H1 (cell line): ENCODE data around the gene LEPR. TPM values are rescaled to one million over a fixed set of nuclear protein-coding genes. Genes with fewer than 3 reads are reported as not detected.
A peak's percentile ranks its signal among the peaks of the same experiment; 100 is the strongest.

Experiments used
- CTCF ChIA-PET: fragments of 300-600 bp; sonication (Branson Sonifier 250); formaldehyde crosslinking; loops from one replicate; lab custom pipeline; 2021; ENCODE audit not compliant: partially characterized antibody; lab: Charles Lee
- POLR2A ChIA-PET: fragments of 300-600 bp; sonication (Branson Sonifier 250); formaldehyde crosslinking; loops from one replicate; lab custom pipeline; 2021; ENCODE audit warnings: inconsistent platforms; ENCODE audit not compliant: partially characterized antibody; lab: Charles Lee
- DNase-seq, 2 experiments: peaks; one replicate each; pipeline versions ENCODE4 v3.0.0 to v3.0.0-alpha.2; 2010 to 2022; ENCODE audit warnings: low spot score in 2 of 2, low read depth in 1 of 2, mixed read lengths in 1 of 2
- FAIRE-seq: peaks from 2 replicates; lab custom pipeline; 2011; peaks lifted over from hg19 to GRCh38; lab: Jason Lieb, UNC
- H2AFZ ChIP-seq: 2 replicates; pipeline ENCODE4 v1.8.1; 2012; ENCODE audit warnings: low read length, inconsistent platforms
- H2AK5ac ChIP-seq: 2 replicates; pipeline ENCODE4 v1.6.1; 2013; ENCODE audit warnings: low read depth, low read length
- H2BK120ac ChIP-seq: replicated peaks from 2 replicates; pipeline ENCODE3; 2013; ENCODE audit warnings: low read depth, low read length, inconsistent platforms
- H2BK12ac ChIP-seq: 2 replicates; pipeline ENCODE4 v1.6.1; 2013; ENCODE audit warnings: low read depth, low read length
- H2BK15ac ChIP-seq: 2 replicates; pipeline ENCODE4 v1.6.1; 2013; ENCODE audit warnings: low read length
- H2BK20ac ChIP-seq: 2 replicates; pipeline ENCODE4 v1.6.1; 2013; ENCODE audit warnings: low read length
- H2BK5ac ChIP-seq: 2 replicates; pipeline ENCODE4 v1.6.1; 2013; ENCODE audit warnings: low read depth, low read length
- H3K14ac ChIP-seq: 2 replicates; pipeline ENCODE4 v1.6.1; 2013; ENCODE audit warnings: inconsistent platforms; ENCODE audit not compliant: insufficient read length
- H3K18ac ChIP-seq: 2 replicates; pipeline ENCODE4 v1.6.1; 2013; ENCODE audit warnings: low read length; ENCODE audit errors: extremely low read depth
- H3K23ac ChIP-seq: 2 replicates; pipeline ENCODE4 v1.6.1; 2013; ENCODE audit warnings: inconsistent platforms; ENCODE audit not compliant: insufficient read length
- H3K23me2 ChIP-seq: 2 replicates; pipeline ENCODE4 v1.6.1; 2013; ENCODE audit warnings: low read depth, low read length
- H3K27ac ChIP-seq: 2 replicates; pipeline ENCODE4 v1.6.1; 2011; ENCODE audit warnings: low read depth, low read length, inconsistent platforms
- H3K27me3 ChIP-seq, 4 experiments: replicated peaks in 1 of 4; 1 replicate in 1 of 4; 2 replicates in 3 of 4; pipeline versions ENCODE4 v1.6.1 to v1.8.1; 2011 to 2013; ENCODE audit warnings: low read length in 3 of 4, mild to moderate bottlenecking in 3 of 4, inconsistent platforms in 2 of 4, mixed read lengths in 2 of 4, moderate library complexity in 1 of 4; ENCODE audit not compliant: control insufficient read depth in 3 of 4, insufficient read depth in 3 of 4; ENCODE audit errors: extremely low read depth in 1 of 4
- H3K36me3 ChIP-seq, 4 experiments: 2 replicates each; pipeline versions ENCODE4 v1.6.1 to v1.8.1; 2011 to 2013; ENCODE audit warnings: mild to moderate bottlenecking in 4 of 4, low read length in 3 of 4, moderate library complexity in 2 of 4, control low read depth in 1 of 4, inconsistent platforms in 1 of 4; ENCODE audit not compliant: insufficient read depth in 4 of 4, control insufficient read depth in 2 of 4
- H3K4ac ChIP-seq: replicated peaks from 2 replicates; pipeline ENCODE3; 2013; ENCODE audit warnings: low read length, low read depth, mixed read lengths, inconsistent platforms; ENCODE audit not compliant: insufficient read length
- H3K4me1 ChIP-seq, 4 experiments: replicated peaks in 1 of 4; 1 replicate in 1 of 4; 2 replicates in 3 of 4; pipeline versions ENCODE4 v1.6.1 to v1.8.1; 2011 to 2013; ENCODE audit warnings: low read length in 3 of 4, inconsistent platforms in 2 of 4, mixed read lengths in 1 of 4; ENCODE audit not compliant: insufficient read depth in 4 of 4, control insufficient read depth in 3 of 4
- H3K4me2 ChIP-seq, 2 experiments: 2 replicates each; pipeline versions ENCODE4 v1.6.1 to v1.8.1; 2011 to 2013; ENCODE audit warnings: low read depth in 2 of 2, low read length in 2 of 2, control low read depth in 1 of 2, inconsistent platforms in 1 of 2, mild to moderate bottlenecking in 1 of 2; ENCODE audit not compliant: insufficient read depth in 1 of 2
- H3K4me3 ChIP-seq, 4 experiments: fragments of 200-600, 300-600 bp in 1 of 4; sonication (generic), shearing (Covaris generic), sonication (Bioruptor Twin) in 1 of 4; 2 replicates each; pipeline versions ENCODE4 v1.5.1 to v1.8.1; 2011 to 2016; ENCODE audit warnings: low read length in 4 of 4, low read depth in 3 of 4, control low read depth in 2 of 4, inconsistent platforms in 2 of 4, mild to moderate bottlenecking in 2 of 4, mixed read lengths in 1 of 4, moderate library complexity in 1 of 4; ENCODE audit not compliant: insufficient read depth in 2 of 4; ENCODE audit errors: extremely low read depth in 1 of 4
- H3K56ac ChIP-seq: replicated peaks from 2 replicates; pipeline ENCODE3; 2013; ENCODE audit warnings: low read depth, mild to moderate bottlenecking, mixed read lengths, low read length, inconsistent platforms; ENCODE audit not compliant: insufficient read length
- H3K79me1 ChIP-seq: 2 replicates; pipeline ENCODE4 v1.6.1; 2013; ENCODE audit warnings: low read depth, low read length, control low read depth
- H3K79me2 ChIP-seq, 2 experiments: 2 replicates each; pipeline versions ENCODE4 v1.6.1 to v1.8.1; 2012 to 2013; ENCODE audit warnings: low read length in 2 of 2, mild to moderate bottlenecking in 2 of 2, inconsistent platforms in 1 of 2; ENCODE audit not compliant: insufficient read depth in 2 of 2, control insufficient read depth in 1 of 2
- H3K9ac ChIP-seq, 4 experiments: replicated peaks in 1 of 4; 1 replicate in 1 of 4; 2 replicates in 3 of 4; pipeline versions ENCODE4 v1.6.1 to v1.8.1; 2011 to 2013; ENCODE audit warnings: low read depth in 3 of 4, low read length in 3 of 4, control low read depth in 2 of 4, mild to moderate bottlenecking in 2 of 4, moderate library complexity in 2 of 4, inconsistent platforms in 1 of 4; ENCODE audit errors: extremely low read depth in 1 of 4
- H3K9me3 ChIP-seq, 2 experiments: 2 replicates each; pipeline versions ENCODE4 v1.6.1 to v1.8.1; 2012 to 2013; ENCODE audit warnings: mild to moderate bottlenecking in 2 of 2, moderate library complexity in 2 of 2, control low read depth in 1 of 2, inconsistent platforms in 1 of 2, low read depth in 1 of 2, low read length in 1 of 2, mixed read lengths in 1 of 2; ENCODE audit not compliant: insufficient read depth in 2 of 2
- H4K20me1 ChIP-seq, 2 experiments: replicated peaks in 1 of 2; 2 replicates each; pipeline versions ENCODE3 to v1.8.1; 2011 to 2013; ENCODE audit warnings: inconsistent platforms in 2 of 2, low read length in 2 of 2, mild to moderate bottlenecking in 1 of 2; ENCODE audit not compliant: insufficient read depth in 2 of 2, control insufficient read depth in 1 of 2
- H4K5ac ChIP-seq: 2 replicates; pipeline ENCODE4 v1.6.1; 2013; ENCODE audit warnings: low read length, low read depth, mixed read lengths, inconsistent platforms; ENCODE audit not compliant: insufficient read length
- H4K8ac ChIP-seq: 2 replicates; pipeline ENCODE4 v1.8.0; 2013; ENCODE audit warnings: mild to moderate bottlenecking, moderate library complexity, low read length, inconsistent platforms; ENCODE audit not compliant: insufficient read depth; ENCODE audit errors: extremely low read depth
- H4K91ac ChIP-seq: replicated peaks from 2 replicates; pipeline ENCODE3; 2013; ENCODE audit warnings: low read length, mixed read lengths, inconsistent platforms; ENCODE audit not compliant: insufficient read length
- ASH2L ChIP-seq: fragments of 200-600, 300-600 bp; sonication (generic); IDR thresholded peaks from one replicate; pipeline ENCODE4 v1.7.1; 2017; ENCODE audit warnings: low read length
- EGR1 ChIP-seq: IDR thresholded peaks from 2 replicates; pipeline ENCODE4 v1.6.1; 2011; ENCODE audit warnings: low read depth, low read length, borderline replicate concordance
- EP300 ChIP-seq, 2 experiments: IDR thresholded peaks; 1 replicate in 1 of 2; 2 replicates in 1 of 2; pipeline ENCODE4 v1.6.1; 2011 to 2012; ENCODE audit warnings: low read depth in 2 of 2, low read length in 2 of 2, mild to moderate bottlenecking in 2 of 2, borderline replicate concordance in 1 of 2, inconsistent platforms in 1 of 2, moderate library complexity in 1 of 2
- NRF1 ChIP-seq: IDR thresholded peaks from 2 replicates; pipeline ENCODE4 v1.6.1; 2011; ENCODE audit warnings: mild to moderate bottlenecking, low read depth, low read length, improper control_type of control experiment
- POLR2A ChIP-seq, 2 experiments: IDR thresholded peaks; 1 replicate in 1 of 2; 2 replicates in 1 of 2; pipeline ENCODE4 v1.6.1; 2011; ENCODE audit warnings: low read depth in 2 of 2, low read length in 2 of 2, mild to moderate bottlenecking in 2 of 2; ENCODE audit errors: control extremely low read depth in 1 of 2
- WGBS, 2 experiments: shearing (Covaris generic) in 1 of 2; methylation state at CpG; one replicate each; pipeline versions ENCODE4 v1.1.6 to v1.1.7; 2013 to 2015; ENCODE audit warnings: low lambda C conversion rate in 2 of 2, mixed read lengths in 2 of 2, inconsistent platforms in 1 of 2, low coverage in 1 of 2, missing lambda C conversion rate in 1 of 2; ENCODE audit not compliant: insufficient replicate concordance in 2 of 2, insufficient coverage in 1 of 2, insufficient read length in 1 of 2; ENCODE audit errors: extremely low coverage in 1 of 2, missing lambda C conversion rate in 1 of 2; 5-methylcytosine and 5-hydroxymethylcytosine counted together
- polyA plus RNA-seq, 7 experiments: library from polyadenylated mRNA; depleted of rRNA in 3 of 7; stranded (reverse) in 5 of 7; unstranded in 2 of 7; fragments of >200 nt in 5 of 7; fragments of 200-250 nt in 2 of 7; gene quantifications; 1 replicate in 5 of 7; 2 replicates in 1 of 7; 4 replicates in 1 of 7; pipeline versions ENCODE4 v1.2.1 to v1.2.3, GENCODE V29; 2011 to 2013; ENCODE audit warnings: missing spikeins in 2 of 7, mixed read lengths in 2 of 7
- total RNA-seq: library from RNA; stranded (reverse); fragmentation: NEBNext Ultra II Directional; extraction: Animal tissue kit (Norgen Biotek cat#: 25700); gene quantifications from 2 replicates; pipeline ENCODE4 v1.2.1, GENCODE V29; 2021
- TF ChIP-seq, protein P1 (sequence below), 3 experiments: IDR thresholded peaks; 1 replicate in 2 of 3; 2 replicates in 1 of 3; pipeline versions ENCODE4 v1.5.1 to v1.6.1; 2011; ENCODE audit warnings: low read length in 3 of 3, mild to moderate bottlenecking in 3 of 3, inconsistent platforms in 2 of 3, low read depth in 1 of 3, moderate library complexity in 1 of 3; ENCODE audit not compliant: insufficient read depth in 1 of 3; ENCODE audit errors: control extremely low read depth in 1 of 3
- TF ChIP-seq, protein P2 (sequence below): IDR thresholded peaks from 2 replicates; pipeline ENCODE4 v1.6.1; 2012; ENCODE audit warnings: low read length, inconsistent platforms

Gene LEPR
- total and polyA plus RNA-seq, 2 of the 8 experiments (the other 6 are each of a cell fraction or from before 2014, with no cell fraction given) = 1.3 to 3.9 TPM

DNA sequence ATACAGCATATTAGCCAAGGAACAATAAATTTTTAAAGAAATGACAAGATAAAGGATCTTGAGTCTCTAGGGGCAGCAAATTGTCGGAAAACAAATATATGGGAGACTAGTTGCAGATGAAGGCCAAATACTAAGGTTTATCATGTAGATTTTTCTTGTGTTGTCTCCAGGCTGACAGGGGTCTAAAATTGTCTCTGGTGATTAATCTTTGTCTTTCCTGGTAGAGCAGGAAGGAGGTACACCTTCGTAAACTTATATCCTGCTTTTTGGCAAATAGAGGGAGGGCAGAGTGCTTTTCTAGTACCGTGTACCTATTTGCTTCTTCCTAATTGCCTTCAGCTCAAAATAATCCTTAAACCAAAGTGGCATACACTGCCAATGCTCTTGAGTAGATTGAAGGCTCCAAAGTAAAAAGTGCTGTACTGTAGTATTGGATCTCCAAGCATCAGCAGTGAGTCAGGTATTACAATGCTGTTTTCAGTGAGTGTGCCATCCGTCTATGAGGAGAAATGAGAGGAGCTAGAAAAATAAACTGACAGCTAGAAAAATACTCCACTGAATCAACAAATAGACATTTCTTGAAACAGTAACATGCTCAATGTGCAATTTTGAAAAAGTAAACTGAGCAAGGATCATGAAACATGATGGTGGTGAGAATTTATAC is 1.8 kb upstream of the LEPR start:
- POLR2A ChIA-PET = interaction anchor here (0.7 to 1.5 kb wide), 3 partner anchors 20 to 109 kb away, joined by 3 to 5 read pairs (median 3); partner anchors contain the start of gene DNAJC6
- Histone ChIP-seq H3K27me3 (no peaks in the 10 kb centered on the region), H3K9ac (no peak overlapping the region), H3K56ac (no peak overlapping the region), H2BK15ac (no peak overlapping the region), H3K79me2 (peaks cover 0 to 24% of the 10 kb centered on the region in 2 experiments; a peak in 2 of 4 replicates), H4K5ac (no peak overlapping the region), H3K4me1 (peaks cover 0 to 18% (median 7%) of the 10 kb centered on the region in 4 experiments; a peak in 5 of 7 replicates), H3K4me2 (peak overlapping the region; percentile 81 to 98; a peak in 3 of 4 replicates), H2BK5ac (peak overlapping the region; percentile 37; the same call in 1 of the 2 replicates), H4K8ac (no peak overlapping the region), H3K36me3 (no peaks in the 10 kb centered on the region), H3K9me3 (no peaks in the 10 kb centered on the region), H2AFZ (peak overlapping the region; percentile 94), H2BK120ac (no peak overlapping the region), H2BK20ac (no peak overlapping the region), H4K20me1 (no peaks in the 10 kb centered on the region), H3K14ac (no peak overlapping the region), H2AK5ac (no peak overlapping the region), H3K23me2 (peaks cover 6% of the 10 kb centered on the region), H3K4me3 (peak overlapping the region in 1 of 4 experiments; percentile 64; a peak in 2 of 8 replicates), H3K4ac (no peak overlapping the region), H3K23ac (no peak overlapping the region), H3K18ac (no peak overlapping the region), H3K79me1 (peaks cover 9% of the 10 kb centered on the region), H2BK12ac (no peak overlapping the region), H4K91ac (no peak overlapping the region), H3K27ac (no peak overlapping the region)
- DNase-seq (no peak), FAIRE-seq (no peak)
- WGBS, 2 experiments = 81% methylated on average over 4 of the region's 4 CpGs; no CpG with 5 or more reads in 1 of the 2 experiments
- CTCF ChIA-PET = interaction anchor here (0.6 to 3.6 kb wide), 11 partner anchors 9 to 269 kb away, joined by 3 to 10 read pairs (median 3); no protein-coding TSS in a partner anchor
- TF ChIP-seq EGR1 (no peak), ASH2L (no peak), NRF1 (no peak), EP300 (IDR thresholded peaks at IDR 0.05; ENCODE audit: borderline replicate concordance in 1 of 2, low read depth in 2 of 2, low read length in 2 of 2) (no peak), POLR2A (IDR thresholded peaks at IDR 0.05; ENCODE audit: control extremely low read depth in 1 of 2, low read depth in 2 of 2, low read length in 2 of 2) (no peak)
- TF ChIP-seq, protein P1, sequence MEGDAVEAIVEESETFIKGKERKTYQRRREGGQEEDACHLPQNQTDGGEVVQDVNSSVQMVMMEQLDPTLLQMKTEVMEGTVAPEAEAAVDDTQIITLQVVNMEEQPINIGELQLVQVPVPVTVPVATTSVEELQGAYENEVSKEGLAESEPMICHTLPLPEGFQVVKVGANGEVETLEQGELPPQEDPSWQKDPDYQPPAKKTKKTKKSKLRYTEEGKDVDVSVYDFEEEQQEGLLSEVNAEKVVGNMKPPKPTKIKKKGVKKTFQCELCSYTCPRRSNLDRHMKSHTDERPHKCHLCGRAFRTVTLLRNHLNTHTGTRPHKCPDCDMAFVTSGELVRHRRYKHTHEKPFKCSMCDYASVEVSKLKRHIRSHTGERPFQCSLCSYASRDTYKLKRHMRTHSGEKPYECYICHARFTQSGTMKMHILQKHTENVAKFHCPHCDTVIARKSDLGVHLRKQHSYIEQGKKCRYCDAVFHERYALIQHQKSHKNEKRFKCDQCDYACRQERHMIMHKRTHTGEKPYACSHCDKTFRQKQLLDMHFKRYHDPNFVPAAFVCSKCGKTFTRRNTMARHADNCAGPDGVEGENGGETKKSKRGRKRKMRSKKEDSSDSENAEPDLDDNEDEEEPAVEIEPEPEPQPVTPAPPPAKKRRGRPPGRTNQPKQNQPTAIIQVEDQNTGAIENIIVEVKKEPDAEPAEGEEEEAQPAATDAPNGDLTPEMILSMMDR (IDR thresholded peaks at IDR 0.05; ENCODE audit: control extremely low read depth in 1 of 3, insufficient read depth in 1 of 3, low read depth in 1 of 3, low read length in 3 of 3) = no peak
- TF ChIP-seq, protein P2, sequence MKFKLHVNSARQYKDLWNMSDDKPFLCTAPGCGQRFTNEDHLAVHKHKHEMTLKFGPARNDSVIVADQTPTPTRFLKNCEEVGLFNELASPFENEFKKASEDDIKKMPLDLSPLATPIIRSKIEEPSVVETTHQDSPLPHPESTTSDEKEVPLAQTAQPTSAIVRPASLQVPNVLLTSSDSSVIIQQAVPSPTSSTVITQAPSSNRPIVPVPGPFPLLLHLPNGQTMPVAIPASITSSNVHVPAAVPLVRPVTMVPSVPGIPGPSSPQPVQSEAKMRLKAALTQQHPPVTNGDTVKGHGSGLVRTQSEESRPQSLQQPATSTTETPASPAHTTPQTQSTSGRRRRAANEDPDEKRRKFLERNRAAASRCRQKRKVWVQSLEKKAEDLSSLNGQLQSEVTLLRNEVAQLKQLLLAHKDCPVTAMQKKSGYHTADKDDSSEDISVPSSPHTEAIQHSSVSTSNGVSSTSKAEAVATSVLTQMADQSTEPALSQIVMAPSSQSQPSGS = no peak
